ENCODE measurements around the gene B4GALNT2. TPM values are rescaled to one million over a fixed set of nuclear protein-coding genes. Genes with fewer than 3 reads are reported as not detected.

The B4GALNT2 gene
- total RNA-seq, 1 donor from 2014 or later: not detected

- H3K27me3 Mint-ChIP-seq (ENCODE audit: low read depth): peaks cover 6% of the 10 kb centered on the region
- no peak for TF ChIP-seq CTCF (conservative IDR thresholded peaks at IDR 0.05)
- no peaks in the 10 kb centered on the region for H3K36me3 Mint-ChIP-seq (ENCODE audit: low read depth)
- H3K27ac Mint-ChIP-seq (ENCODE audit: unreplicated experiment): no peak overlapping the region
- no peaks in the 10 kb centered on the region for H3K9me3 Mint-ChIP-seq
- no peak overlapping the region for H3K4me3 Mint-ChIP-seq
- no peak for DNase-seq (ENCODE audit: low read depth, low spot score)
- no peaks in the 10 kb centered on the region for H3K4me1 Mint-ChIP-seq
Measured at GRCh38 chr17:49104511-49105074, 28.0 kb upstream of the B4GALNT2 start.

GRCh38 chr17:49106321-49107210, 26.0 kb upstream of the B4GALNT2 start:
- Mint-ChIP-seq H3K4me3 (no peak overlapping the region), H3K36me3 (ENCODE audit: low read depth) (no peaks in the 10 kb centered on the region), H3K27ac (ENCODE audit: unreplicated experiment) (no peak overlapping the region), H3K4me1 (no peaks in the 10 kb centered on the region), H3K9me3 (no peaks in the 10 kb centered on the region), H3K27me3 (ENCODE audit: low read depth) (peaks cover 6% of the 10 kb centered on the region)
- TF ChIP-seq CTCF (conservative IDR thresholded peaks at IDR 0.05): no peak
- DNase-seq (ENCODE audit: low read depth, low spot score): no peak

- Mint-ChIP-seq H3K4me3 (no peak overlapping the region), H3K27ac (ENCODE audit: unreplicated experiment) (no peak overlapping the region)
- no peak for DNase-seq (ENCODE audit: low read depth, low spot score)
Measured at GRCh38 chr17:49107211-49107557, 25.4 kb upstream of the B4GALNT2 start.

DNA sequence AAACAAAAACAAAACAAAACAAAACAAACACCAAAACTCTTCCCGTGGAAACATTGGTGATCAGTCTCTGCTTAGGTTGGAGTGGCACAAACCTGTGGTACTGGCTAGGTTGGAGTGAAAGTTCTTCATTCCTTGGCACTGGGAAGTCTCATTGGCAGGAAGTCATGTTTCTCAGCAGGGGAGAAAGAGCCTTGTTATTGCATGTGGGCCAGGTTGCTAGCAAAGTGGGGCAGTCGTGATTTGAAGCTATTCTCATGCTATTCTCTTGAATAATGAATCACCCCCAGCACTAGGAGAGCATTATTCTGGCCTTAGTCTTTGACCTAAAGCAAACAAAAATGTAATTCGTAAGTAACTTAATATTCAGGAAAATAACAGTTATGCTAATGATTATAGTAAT, 24.3 kb upstream of the B4GALNT2 start:
- Mint-ChIP-seq H3K36me3 (ENCODE audit: low read depth) (no peaks in the 10 kb centered on the region), H3K9me3 (peaks cover 3% of the 10 kb centered on the region), H3K27me3 (ENCODE audit: low read depth) (peaks cover 11% of the 10 kb centered on the region), H3K4me1 (no peaks in the 10 kb centered on the region), H3K27ac (ENCODE audit: unreplicated experiment) (no peak overlapping the region), H3K4me3 (no peak overlapping the region)
- no peak for DNase-seq (ENCODE audit: low read depth, low spot score)
- TF ChIP-seq CTCF (conservative IDR thresholded peaks at IDR 0.05): no peak

More at GRCh38 chr17:49107211-49107557, 25.4 kb upstream of the B4GALNT2 start:
- H3K4me1 Mint-ChIP-seq: no peaks in the 10 kb centered on the region
- no peaks in the 10 kb centered on the region for H3K36me3 Mint-ChIP-seq (ENCODE audit: low read depth)
- TF ChIP-seq CTCF (conservative IDR thresholded peaks at IDR 0.05): no peak
- no peaks in the 10 kb centered on the region for H3K9me3 Mint-ChIP-seq
- H3K27me3 Mint-ChIP-seq (ENCODE audit: low read depth): peaks cover 6% of the 10 kb centered on the region

- no peaks in the 10 kb centered on the region for H3K4me1 Mint-ChIP-seq
- DNase-seq (ENCODE audit: low read depth, low spot score): no peak
- no peak for TF ChIP-seq CTCF (conservative IDR thresholded peaks at IDR 0.05)
- peaks cover 3% of the 10 kb centered on the region for H3K9me3 Mint-ChIP-seq
- H3K27me3 Mint-ChIP-seq (ENCODE audit: low read depth): peaks cover 20% of the 10 kb centered on the region
- no peaks in the 10 kb centered on the region for H3K36me3 Mint-ChIP-seq (ENCODE audit: low read depth)
- no peak overlapping the region for H3K27ac Mint-ChIP-seq (ENCODE audit: unreplicated experiment)
- H3K4me3 Mint-ChIP-seq: no peak overlapping the region
Measured at GRCh38 chr17:49110509-49110908, 22.1 kb upstream of the B4GALNT2 start.
